K562 treated with DMSO at 1 percent for 48 hours (cell line): Measurements from ENCODE around the gene STAP1. TPM values are rescaled to one million over a fixed set of nuclear protein-coding genes. Genes with fewer than 3 reads are reported as not detected.

Source experiments
- total RNA-seq: library from RNA; unstranded; fragments of 300-600 nt; gene quantifications from 2 replicates; pipeline ENCODE4 v1.2.3, GENCODE V29; 2022; ENCODE audit warnings: low replicate concordance; ENCODE audit errors: extremely low read depth

Gene STAP1
- total RNA-seq, result not detected in 2 replicates

GRCh38 chr4:67558493-67558892, at the start of gene STAP1:
Gene STAP1, plus strand, starts transcription at chr4:67558727. Its CDS starts 83 bp downstream, at chr4:67558810.

GRCh38 chr4:67545199-67546003, 13.1 kb upstream of the STAP1 start, which contains the start of gene CENPC:
Gene CENPC, minus strand, starts transcription at chr4:67545503. Its CDS starts 148 bp downstream, at chr4:67545355.

Other genes starting within 250 kb of the STAP1 start
- not detected in 2 replicates for gene CENPC, start 13.2 kb upstream of the STAP1 start, total RNA-seq
- not detected in 2 replicates for gene UBA6, start 142.4 kb downstream of the STAP1 start, total RNA-seq
- not detected in 2 replicates for gene GNRHR, start 195.7 kb downstream of the STAP1 start, total RNA-seq